HCT116 (cell line): ENCODE data around the gene GNB1L. TPM values are rescaled to one million over a fixed set of nuclear protein-coding genes. Genes with fewer than 3 reads are reported as not detected.

Source experiments
- ATAC-seq: fragments of 200-7000 bp; cut with Tn5 transposase; 2 replicates; pipeline ENCODE4 v1.9.1; 2020; ENCODE audit warnings: mild to moderate bottlenecking, moderate library complexity
- BruUV-seq: library from RNA; stranded (reverse); fragments of 400-500 nt; replicated peaks from 2 replicates; lab custom pipeline; 2021; lab: Mats Ljungman, UMichigan
- CTCF ChIA-PET: fragments of 300-600 bp; sonication (Branson Sonifier 250); formaldehyde crosslinking; loops from one replicate; lab custom pipeline; 2021; ENCODE audit warnings: antibody characterized with exemption; lab: Charles Lee
- POLR2A ChIA-PET: fragments of 300-600, 350-600 bp; sonication (Branson Sonifier 250); formaldehyde crosslinking; loops from one replicate; lab custom pipeline; 2021; ENCODE audit warnings: antibody characterized with exemption; lab: Charles Lee
- RAD21 ChIA-PET, 2 experiments: fragments of 300-600 bp; sonication (Branson Sonifier 250); formaldehyde crosslinking; loops; one replicate each; lab custom pipeline; 2023; ENCODE audit warnings: low total read pairs in 2 of 2; ENCODE audit not compliant: uncharacterized antibody in 2 of 2, unreplicated experiment in 2 of 2, low non-redundant PET in 1 of 2; lab: Charles Lee
- DNase-seq: peaks from one replicate; pipeline ENCODE4 v3.0.0-alpha.2; 2010; ENCODE audit warnings: low read depth, low spot score
- H2AFZ ChIP-seq: fragments of 200-600 bp; shearing (Covaris generic), sonication (generic); 2 replicates; pipeline ENCODE4 v1.6.1; 2017; ENCODE audit warnings: low read depth, mixed run types, mixed read lengths, antibody characterized with exemption, low read length; ENCODE audit not compliant: poor library complexity, severe bottlenecking
- H3K27ac ChIP-seq: 2 replicates; pipeline ENCODE4 v1.5.1; 2012; ENCODE audit warnings: low read depth, low read length
- H3K27me3 ChIP-seq: fragments of 200-600 bp; sonication (generic); 2 replicates; pipeline ENCODE4 v1.6.1; 2016; ENCODE audit warnings: mixed run types, low read length, mixed read lengths; ENCODE audit not compliant: insufficient read depth
- H3K36me3 ChIP-seq, 2 experiments: fragments of 200-500 bp in 1 of 2; fragments of 200-600 bp in 1 of 2; sonication (Bioruptor generic) in 1 of 2; sonication (generic) in 1 of 2; 2 replicates each; pipeline versions ENCODE4 v1.5.1 to v1.6.1; 2014 to 2016; ENCODE audit warnings: low read length in 2 of 2, inconsistent platforms in 1 of 2, mixed read lengths in 1 of 2, mixed run types in 1 of 2; ENCODE audit not compliant: insufficient read depth in 2 of 2, control insufficient read depth in 1 of 2
- H3K4me1 ChIP-seq, 2 experiments: fragments of 200-600 bp in 1 of 2; sonication (generic) in 1 of 2; 2 replicates each; pipeline versions ENCODE4 v1.5.1 to v1.6.1; 2012 to 2017; ENCODE audit warnings: low read length in 2 of 2, inconsistent platforms in 1 of 2, mild to moderate bottlenecking in 1 of 2, mixed read lengths in 1 of 2, mixed run types in 1 of 2, moderate library complexity in 1 of 2; ENCODE audit not compliant: insufficient read depth in 2 of 2, control insufficient read depth in 1 of 2
- H3K4me2 ChIP-seq: fragments of 200-600 bp; sonication (generic); 2 replicates; pipeline ENCODE4 v1.6.1; 2017; ENCODE audit warnings: mixed run types, low read length, mixed read lengths
- H3K4me3 ChIP-seq, 2 experiments: fragments of 200-600 bp in 1 of 2; sonication (generic) in 1 of 2; replicated peaks in 1 of 2; 2 replicates each; pipeline ENCODE4 v1.5.1; 2011 to 2016; ENCODE audit warnings: low read length in 2 of 2, control low read depth in 1 of 2, low read depth in 1 of 2, mild to moderate bottlenecking in 1 of 2, mixed read lengths in 1 of 2, mixed run types in 1 of 2
- H3K79me2 ChIP-seq: fragments of 200-600 bp; sonication (generic); 2 replicates; pipeline ENCODE4 v1.6.1; 2017; ENCODE audit warnings: mild to moderate bottlenecking, mixed run types, low read length, moderate library complexity, mixed read lengths; ENCODE audit not compliant: insufficient read depth
- H3K9ac ChIP-seq: fragments of 200-600 bp; sonication (generic); 2 replicates; pipeline ENCODE4 v1.6.1; 2016; ENCODE audit warnings: low read length, mixed read lengths
- H3K9me2 ChIP-seq: fragments of 200-600 bp; sonication (generic), shearing (Covaris generic); 2 replicates; pipeline ENCODE4 v1.6.1; 2017; ENCODE audit warnings: mixed run types, mild to moderate bottlenecking, moderate library complexity; ENCODE audit not compliant: insufficient read depth
- H3K9me3 ChIP-seq, 2 experiments: fragments of 200-500 bp in 1 of 2; fragments of 200-600 bp in 1 of 2; sonication (Bioruptor generic) in 1 of 2; sonication (generic) in 1 of 2; 2 replicates each; pipeline ENCODE4 v1.6.1; 2014 to 2017; ENCODE audit warnings: low read length in 2 of 2, mixed read lengths in 2 of 2, inconsistent platforms in 1 of 2, low read depth in 1 of 2, mild to moderate bottlenecking in 1 of 2, mixed run types in 1 of 2, moderate library complexity in 1 of 2; ENCODE audit not compliant: control insufficient read depth in 1 of 2, insufficient read depth in 1 of 2
- H4K20me1 ChIP-seq: fragments of 200-600 bp; sonication (generic), shearing (Covaris generic); 2 replicates; pipeline ENCODE4 v1.6.1; 2017; ENCODE audit warnings: mixed run types, mild to moderate bottlenecking, moderate library complexity; ENCODE audit not compliant: insufficient read depth
- EZH2 ChIP-seq: fragments of 200-600 bp; sonication (generic); IDR thresholded peaks from 2 replicates; pipeline ENCODE4 v1.6.1; 2017; ENCODE audit warnings: antibody characterized with exemption, mixed run types
- EZH2phosphoT487 ChIP-seq: fragments of 200-600 bp; IDR thresholded peaks from 2 replicates; pipeline ENCODE4 v1.6.1; 2018; ENCODE audit warnings: antibody characterized with exemption, borderline replicate concordance
- FOSL1 ChIP-seq: IDR thresholded peaks from 2 replicates; pipeline ENCODE4 v1.6.1; 2012; ENCODE audit warnings: low read depth
- POLR2A ChIP-seq: IDR thresholded peaks from 2 replicates; pipeline ENCODE4 v1.7.0; 2011; ENCODE audit warnings: borderline replicate concordance; ENCODE audit not compliant: insufficient read depth, insufficient read length; ENCODE audit errors: extremely low read depth
- POLR2AphosphoS5 ChIP-seq: IDR thresholded peaks from 2 replicates; pipeline ENCODE4 v1.6.1; 2011; ENCODE audit warnings: mild to moderate bottlenecking, low read depth, low read length, moderate library complexity
- SIN3A ChIP-seq: IDR thresholded peaks from 2 replicates; pipeline ENCODE4 v1.6.1; 2012; ENCODE audit warnings: low read depth
- SRF ChIP-seq: IDR thresholded peaks from 2 replicates; pipeline ENCODE4 v1.6.1; 2012; ENCODE audit warnings: low read depth
- TCF7L2 ChIP-seq: IDR thresholded peaks from 2 replicates; pipeline ENCODE4 v1.7.0; 2011; ENCODE audit warnings: borderline replicate concordance, inconsistent platforms; ENCODE audit not compliant: insufficient read depth, insufficient read length; ENCODE audit errors: extremely low read depth
- ZNF274 ChIP-seq: fragments of 200-500 bp; sonication (Bioruptor generic); IDR thresholded peaks from 2 replicates; pipeline ENCODE4 v1.6.1; 2014; ENCODE audit warnings: mild to moderate bottlenecking, low read depth, low read length, inconsistent platforms
- intact Hi-C: fragments of 100-400 bp; cut with micrococcal nuclease; formaldehyde crosslinking; loops from 2 replicates; pipeline ENCODE4 v1.10.0; 2022
- total RNA-seq: library from RNA; stranded (reverse); gene quantifications from one replicate; pipeline ENCODE4 v1.2.1, GENCODE V29; 2021; ENCODE audit not compliant: unreplicated experiment
- TF ChIP-seq, protein P1 (sequence below), 3 experiments: fragments of 200-600 bp in 1 of 3; sonication (generic) in 1 of 3; IDR thresholded peaks in 2 of 3; conservative IDR thresholded peaks in 1 of 3; 2 replicates each; pipeline ENCODE4 v1.5.1; 2012 to 2017; ENCODE audit warnings: low read depth in 2 of 3, low read length in 2 of 3, antibody characterized with exemption in 1 of 3, borderline replicate concordance in 1 of 3, control low read depth in 1 of 3, mild to moderate bottlenecking in 1 of 3, mixed read lengths in 1 of 3, mixed run types in 1 of 3, moderate library complexity in 1 of 3; ENCODE audit not compliant: insufficient read depth in 1 of 3
- TF ChIP-seq, protein P2 (sequence below): IDR thresholded peaks from 2 replicates; pipeline ENCODE4 v1.6.1; 2012
- TF ChIP-seq, protein P3 (sequence below): IDR thresholded peaks from 2 replicates; pipeline ENCODE4 v1.6.1; 2012
- TF ChIP-seq, protein P4 (sequence below): IDR thresholded peaks from 2 replicates; pipeline ENCODE4 v1.6.1; 2012; ENCODE audit warnings: low read depth

The GNB1L gene
- total RNA-seq, 1 experiment from 2014 or later = 12.1 TPM

DNA sequence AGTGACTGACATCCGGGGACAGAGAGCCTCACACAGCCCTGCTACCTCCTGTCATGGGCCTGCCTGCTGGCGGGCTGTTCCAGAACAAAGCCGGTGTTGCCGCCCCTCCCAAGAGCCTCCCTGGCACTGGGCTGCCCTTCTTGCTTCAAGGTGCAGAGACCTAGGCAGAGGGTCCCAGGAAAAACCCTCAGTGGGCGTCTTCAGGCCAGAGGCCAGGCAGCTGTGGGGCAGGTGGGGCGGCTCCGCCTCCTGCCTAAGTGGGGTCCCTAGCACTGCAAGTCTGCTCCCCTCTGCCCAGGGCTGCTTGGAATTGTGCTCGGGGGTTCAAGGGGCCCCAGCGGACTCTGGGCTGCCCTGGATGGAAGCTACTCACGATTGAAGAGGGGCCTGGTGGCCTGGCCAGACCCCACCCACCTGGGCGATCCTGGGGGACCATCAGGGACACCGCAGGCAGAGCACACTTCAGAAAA lies 20.4 kb upstream of the GNB1L start:
- Histone ChIP-seq H3K4me1 (peaks cover 0 to 6% of the 10 kb centered on the region in 2 experiments; a peak in 3 of 4 replicates), H2AFZ (no peak overlapping the region), H3K27me3 (no peaks in the 10 kb centered on the region), H3K9ac (no peak overlapping the region), H4K20me1 (no peaks in the 10 kb centered on the region), H3K27ac (no peak overlapping the region), H3K79me2 (no peaks in the 10 kb centered on the region), H3K9me3 (no peaks in the 10 kb centered on the region), H3K9me2 (no peaks in the 10 kb centered on the region), H3K36me3 (no peaks in the 10 kb centered on the region), H3K4me2 (no peak overlapping the region), H3K4me3 (no peak overlapping the region)
- intact Hi-C loops = no loop called here
- ATAC-seq (no peak), DNase-seq (no peak)
- BruUV-seq = no TSS peak
- ChIA-PET POLR2A (no interaction called here), CTCF (no interaction called here), RAD21 (no interaction called here)
- TF ChIP-seq, protein P1, sequence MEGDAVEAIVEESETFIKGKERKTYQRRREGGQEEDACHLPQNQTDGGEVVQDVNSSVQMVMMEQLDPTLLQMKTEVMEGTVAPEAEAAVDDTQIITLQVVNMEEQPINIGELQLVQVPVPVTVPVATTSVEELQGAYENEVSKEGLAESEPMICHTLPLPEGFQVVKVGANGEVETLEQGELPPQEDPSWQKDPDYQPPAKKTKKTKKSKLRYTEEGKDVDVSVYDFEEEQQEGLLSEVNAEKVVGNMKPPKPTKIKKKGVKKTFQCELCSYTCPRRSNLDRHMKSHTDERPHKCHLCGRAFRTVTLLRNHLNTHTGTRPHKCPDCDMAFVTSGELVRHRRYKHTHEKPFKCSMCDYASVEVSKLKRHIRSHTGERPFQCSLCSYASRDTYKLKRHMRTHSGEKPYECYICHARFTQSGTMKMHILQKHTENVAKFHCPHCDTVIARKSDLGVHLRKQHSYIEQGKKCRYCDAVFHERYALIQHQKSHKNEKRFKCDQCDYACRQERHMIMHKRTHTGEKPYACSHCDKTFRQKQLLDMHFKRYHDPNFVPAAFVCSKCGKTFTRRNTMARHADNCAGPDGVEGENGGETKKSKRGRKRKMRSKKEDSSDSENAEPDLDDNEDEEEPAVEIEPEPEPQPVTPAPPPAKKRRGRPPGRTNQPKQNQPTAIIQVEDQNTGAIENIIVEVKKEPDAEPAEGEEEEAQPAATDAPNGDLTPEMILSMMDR (IDR thresholded peaks at IDR 0.05 in 2 of 3, conservative IDR thresholded peaks at IDR 0.05 in 1 of 3; ENCODE audit: borderline replicate concordance in 1 of 3, insufficient read depth in 1 of 3, low read depth in 2 of 3, low read length in 2 of 3) = no peak
- TF ChIP-seq SRF (no peak), TCF7L2 (no peak), POLR2AphosphoS5 (no peak), EZH2 (no peak), ZNF274 (no peak), SIN3A (no peak), FOSL1 (no peak), POLR2A (no peak), EZH2phosphoT487 (no peak)
- TF ChIP-seq, protein P2, sequence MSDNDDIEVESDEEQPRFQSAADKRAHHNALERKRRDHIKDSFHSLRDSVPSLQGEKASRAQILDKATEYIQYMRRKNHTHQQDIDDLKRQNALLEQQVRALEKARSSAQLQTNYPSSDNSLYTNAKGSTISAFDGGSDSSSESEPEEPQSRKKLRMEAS = no peak
- TF ChIP-seq, protein P3, sequence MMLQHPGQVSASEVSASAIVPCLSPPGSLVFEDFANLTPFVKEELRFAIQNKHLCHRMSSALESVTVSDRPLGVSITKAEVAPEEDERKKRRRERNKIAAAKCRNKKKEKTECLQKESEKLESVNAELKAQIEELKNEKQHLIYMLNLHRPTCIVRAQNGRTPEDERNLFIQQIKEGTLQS = no peak
- TF ChIP-seq, protein P4, sequence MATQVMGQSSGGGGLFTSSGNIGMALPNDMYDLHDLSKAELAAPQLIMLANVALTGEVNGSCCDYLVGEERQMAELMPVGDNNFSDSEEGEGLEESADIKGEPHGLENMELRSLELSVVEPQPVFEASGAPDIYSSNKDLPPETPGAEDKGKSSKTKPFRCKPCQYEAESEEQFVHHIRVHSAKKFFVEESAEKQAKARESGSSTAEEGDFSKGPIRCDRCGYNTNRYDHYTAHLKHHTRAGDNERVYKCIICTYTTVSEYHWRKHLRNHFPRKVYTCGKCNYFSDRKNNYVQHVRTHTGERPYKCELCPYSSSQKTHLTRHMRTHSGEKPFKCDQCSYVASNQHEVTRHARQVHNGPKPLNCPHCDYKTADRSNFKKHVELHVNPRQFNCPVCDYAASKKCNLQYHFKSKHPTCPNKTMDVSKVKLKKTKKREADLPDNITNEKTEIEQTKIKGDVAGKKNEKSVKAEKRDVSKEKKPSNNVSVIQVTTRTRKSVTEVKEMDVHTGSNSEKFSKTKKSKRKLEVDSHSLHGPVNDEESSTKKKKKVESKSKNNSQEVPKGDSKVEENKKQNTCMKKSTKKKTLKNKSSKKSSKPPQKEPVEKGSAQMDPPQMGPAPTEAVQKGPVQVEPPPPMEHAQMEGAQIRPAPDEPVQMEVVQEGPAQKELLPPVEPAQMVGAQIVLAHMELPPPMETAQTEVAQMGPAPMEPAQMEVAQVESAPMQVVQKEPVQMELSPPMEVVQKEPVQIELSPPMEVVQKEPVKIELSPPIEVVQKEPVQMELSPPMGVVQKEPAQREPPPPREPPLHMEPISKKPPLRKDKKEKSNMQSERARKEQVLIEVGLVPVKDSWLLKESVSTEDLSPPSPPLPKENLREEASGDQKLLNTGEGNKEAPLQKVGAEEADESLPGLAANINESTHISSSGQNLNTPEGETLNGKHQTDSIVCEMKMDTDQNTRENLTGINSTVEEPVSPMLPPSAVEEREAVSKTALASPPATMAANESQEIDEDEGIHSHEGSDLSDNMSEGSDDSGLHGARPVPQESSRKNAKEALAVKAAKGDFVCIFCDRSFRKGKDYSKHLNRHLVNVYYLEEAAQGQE = no peak
